Central memory CD8-positive, alpha-beta T cell (primary cell): ENCODE results near the gene IQCN.

Experiments used
- ATAC-seq: fragments of 150-1000 bp; cut with Tn5 transposase; replicated peaks from 2 replicates; pipeline ENCODE4 v1.10.0; 2022; ENCODE audit warnings: mild to moderate bottlenecking, moderate FRiP score, moderate number of reproducible peaks; ENCODE audit not compliant: poor library complexity, severe bottlenecking; ENCODE audit errors: extremely low read depth
- DNase-seq, 2 donors: peaks; one replicate each; pipeline ENCODE4 v3.0.0; 2021; ENCODE audit warnings: low spot score in 2 of 2
- H3K27ac Mint-ChIP-seq: one replicate; pipeline ENCODE4 v1.8.0; 2022; ENCODE audit warnings: low read depth, mild to moderate bottlenecking, moderate library complexity, mixed read lengths
- H3K27me3 Mint-ChIP-seq: one replicate; pipeline ENCODE4 v1.8.0; 2022; ENCODE audit warnings: mixed read lengths
- H3K36me3 Mint-ChIP-seq: one replicate; pipeline ENCODE4 v1.8.0; 2022; ENCODE audit warnings: mild to moderate bottlenecking, moderate library complexity, mixed read lengths; ENCODE audit not compliant: insufficient read depth
- H3K4me1 Mint-ChIP-seq: one replicate; pipeline ENCODE4 v1.8.0; 2022; ENCODE audit warnings: mixed read lengths
- H3K4me3 Mint-ChIP-seq: one replicate; pipeline ENCODE4 v1.8.0; 2022; ENCODE audit warnings: mild to moderate bottlenecking, moderate library complexity, mixed read lengths
- H3K9me3 Mint-ChIP-seq: one replicate; pipeline ENCODE4 v1.8.0; 2022; ENCODE audit warnings: mixed read lengths

The IQCN gene

GRCh38 chr19:18274219-18274780 lies at the start of gene IQCN:
TSS of gene IQCN (minus strand) at chr19:18274452. CDS start at chr19:18269478, 4,974 bp downstream.
- Mint-ChIP-seq H3K27me3 (no peaks in the 10 kb centered on the region), H3K36me3 (peaks cover 88% of the 10 kb centered on the region), H3K9me3 (no peaks in the 10 kb centered on the region), H3K4me1 (peaks cover 28% of the 10 kb centered on the region), H3K4me3 (peak within 1 kb of the TSS; percentile 100), H3K27ac (peak within 1 kb of the TSS; percentile 100)
- DNase-seq (peak in 1 of 2 donors; percentile 39), ATAC-seq (peak; percentile 12)

- Mint-ChIP-seq H3K36me3 (peaks cover 8% of the 10 kb centered on the region), H3K27me3 (no peaks in the 10 kb centered on the region), H3K4me3 (peak within 1 kb of the TSS; percentile 77), H3K27ac (peak within 1 kb of the TSS; percentile 91), H3K4me1 (peaks cover 45% of the 10 kb centered on the region), H3K9me3 (no peaks in the 10 kb centered on the region)
- ATAC-seq: peak; percentile 95
- DNase-seq: peak; percentile 96 to 99
Measured at GRCh38 chr19:18322759-18323460, 48.7 kb upstream of the IQCN start, which contains the start of gene LSM4. TSS of gene LSM4 (minus strand) at chr19:18323076. CDS start at chr19:18323020, 56 bp downstream.

- H3K9me3 Mint-ChIP-seq: no peaks in the 10 kb centered on the region
- DNase-seq (no peak), ATAC-seq (no peak)
- peak overlapping the region; percentile 77 for H3K4me3 Mint-ChIP-seq
- H3K36me3 Mint-ChIP-seq: peaks cover 8% of the 10 kb centered on the region
- peak overlapping the region; percentile 91 for H3K27ac Mint-ChIP-seq
- H3K4me1 Mint-ChIP-seq: peaks cover 50% of the 10 kb centered on the region
- no peaks in the 10 kb centered on the region for H3K27me3 Mint-ChIP-seq
Measured at GRCh38 chr19:18322318-18322758, 48.1 kb upstream of the IQCN start.

GRCh38 chr19:18321734-18322102 lies 47.5 kb upstream of the IQCN start:
- ATAC-seq (no peak), DNase-seq (no peak)
- no peaks in the 10 kb centered on the region for H3K9me3 Mint-ChIP-seq
- peaks cover 50% of the 10 kb centered on the region for H3K4me1 Mint-ChIP-seq
- no peaks in the 10 kb centered on the region for H3K27me3 Mint-ChIP-seq
- peaks cover 8% of the 10 kb centered on the region for H3K36me3 Mint-ChIP-seq
- H3K4me3 Mint-ChIP-seq: peak overlapping the region; percentile 77
- peak overlapping the region; percentile 91 for H3K27ac Mint-ChIP-seq

GRCh38 chr19:18320865-18321733 lies 46.8 kb upstream of the IQCN start:
- Mint-ChIP-seq H3K27ac (peak overlapping the region; percentile 91), H3K36me3 (peaks cover 8% of the 10 kb centered on the region), H3K4me3 (peak overlapping the region; percentile 77), H3K27me3 (no peaks in the 10 kb centered on the region), H3K4me1 (peaks cover 50% of the 10 kb centered on the region), H3K9me3 (no peaks in the 10 kb centered on the region)
- ATAC-seq (no peak), DNase-seq (no peak)

GRCh38 chr19:18319591-18320135 lies 45.4 kb upstream of the IQCN start:
- ATAC-seq (no peak), DNase-seq (no peak)
- H3K4me1 Mint-ChIP-seq: peaks cover 50% of the 10 kb centered on the region
- no peaks in the 10 kb centered on the region for H3K27me3 Mint-ChIP-seq
- peak overlapping the region; percentile 21 for H3K27ac Mint-ChIP-seq
- peak overlapping the region; percentile 70 for H3K4me3 Mint-ChIP-seq
- H3K9me3 Mint-ChIP-seq: no peaks in the 10 kb centered on the region
- peaks cover 12% of the 10 kb centered on the region for H3K36me3 Mint-ChIP-seq

GRCh38 chr19:18317961-18318800 lies 43.9 kb upstream of the IQCN start:
- Mint-ChIP-seq H3K36me3 (peaks cover 11% of the 10 kb centered on the region), H3K27me3 (no peaks in the 10 kb centered on the region), H3K4me1 (peaks cover 45% of the 10 kb centered on the region), H3K4me3 (peak overlapping the region; percentile 70), H3K27ac (peak overlapping the region; percentile 65), H3K9me3 (no peaks in the 10 kb centered on the region)
- peak; percentile 61 for ATAC-seq
- no peak for DNase-seq

- no peak overlapping the region for H3K27ac Mint-ChIP-seq
- peaks cover 15% of the 10 kb centered on the region for H3K36me3 Mint-ChIP-seq
Measured at GRCh38 chr19:18313398-18313797, 39.1 kb upstream of the IQCN start.

GRCh38 chr19:18312092-18312534 lies 37.9 kb upstream of the IQCN start:
- peak overlapping the region; percentile 46 for H3K27ac Mint-ChIP-seq
- H3K36me3 Mint-ChIP-seq: peaks cover 21% of the 10 kb centered on the region
- no peak for DNase-seq
- no peaks in the 10 kb centered on the region for H3K9me3 Mint-ChIP-seq
- no peak for ATAC-seq
- no peaks in the 10 kb centered on the region for H3K27me3 Mint-ChIP-seq
- no peak overlapping the region for H3K4me3 Mint-ChIP-seq
- peaks cover 6% of the 10 kb centered on the region for H3K4me1 Mint-ChIP-seq

More at GRCh38 chr19:18313398-18313797, 39.1 kb upstream of the IQCN start:
- Mint-ChIP-seq H3K4me3 (no peak overlapping the region), H3K9me3 (no peaks in the 10 kb centered on the region), H3K4me1 (peaks cover 10% of the 10 kb centered on the region), H3K27me3 (no peaks in the 10 kb centered on the region)
- ATAC-seq: no peak
- DNase-seq: no peak

GRCh38 chr19:18311502-18312091 lies 37.3 kb upstream of the IQCN start:
- no peak overlapping the region for H3K27ac Mint-ChIP-seq
- H3K36me3 Mint-ChIP-seq: peaks cover 24% of the 10 kb centered on the region
- H3K9me3 Mint-ChIP-seq: no peaks in the 10 kb centered on the region
- peaks cover 11% of the 10 kb centered on the region for H3K4me1 Mint-ChIP-seq
- no peak for DNase-seq
- no peaks in the 10 kb centered on the region for H3K27me3 Mint-ChIP-seq
- ATAC-seq: no peak
- no peak overlapping the region for H3K4me3 Mint-ChIP-seq

- ATAC-seq (no peak), DNase-seq (no peak)
- no peaks in the 10 kb centered on the region for H3K9me3 Mint-ChIP-seq
- no peaks in the 10 kb centered on the region for H3K27me3 Mint-ChIP-seq
- H3K4me3 Mint-ChIP-seq: no peak overlapping the region
- peaks cover 27% of the 10 kb centered on the region for H3K36me3 Mint-ChIP-seq
- no peak overlapping the region for H3K27ac Mint-ChIP-seq
- H3K4me1 Mint-ChIP-seq: peaks cover 14% of the 10 kb centered on the region
Measured at GRCh38 chr19:18310966-18311365, 36.7 kb upstream of the IQCN start.
